Measurements from ENCODE around the gene PLEKHO2. TPM values are rescaled to one million over a fixed set of nuclear protein-coding genes. Genes with fewer than 3 reads are reported as not detected.

PLEKHO2 gene
- total and polyA plus RNA-seq, 2 of the 8 experiments (the other 6 are each of a cell fraction or from before 2014, with no cell fraction given) = 16.9 to 20.1 TPM

- Histone ChIP-seq H2BK20ac (ENCODE audit: low read length) (no peak overlapping the region), H2BK12ac (ENCODE audit: low read depth, low read length) (no peak overlapping the region), H3K18ac (ENCODE audit: extremely low read depth, low read length) (no peak overlapping the region), H3K14ac (ENCODE audit: insufficient read length) (no peak overlapping the region), H3K56ac (replicated peaks; ENCODE audit: insufficient read length, low read depth, low read length) (no peak overlapping the region), H4K8ac (ENCODE audit: extremely low read depth, insufficient read depth, low read length) (no peak overlapping the region), H3K4me3 (ENCODE audit: extremely low read depth in 1 of 4, insufficient read depth in 2 of 4, low read depth in 3 of 4, low read length in 4 of 4) (no peak overlapping the region), H3K23me2 (ENCODE audit: low read depth, low read length) (no peaks in the 10 kb centered on the region), H4K91ac (replicated peaks; ENCODE audit: insufficient read length, low read length) (no peak overlapping the region), H3K9ac (replicated peaks in 1 of 4; ENCODE audit: extremely low read depth in 1 of 4, low read depth in 3 of 4, low read length in 3 of 4) (no peak overlapping the region), H2AFZ (ENCODE audit: low read length) (no peak overlapping the region), H3K23ac (ENCODE audit: insufficient read length) (no peak overlapping the region), H3K9me3 (ENCODE audit: insufficient read depth in 2 of 2, low read depth in 1 of 2, low read length in 1 of 2) (no peaks in the 10 kb centered on the region), H2BK5ac (ENCODE audit: low read depth, low read length) (no peak overlapping the region), H3K79me1 (ENCODE audit: low read depth, low read length) (no peaks in the 10 kb centered on the region), H2BK120ac (replicated peaks; ENCODE audit: low read depth, low read length) (no peak overlapping the region), H3K79me2 (ENCODE audit: control insufficient read depth in 1 of 2, insufficient read depth in 2 of 2, low read length in 2 of 2) (no peaks in the 10 kb centered on the region), H4K5ac (ENCODE audit: insufficient read length, low read depth, low read length) (no peak overlapping the region), H3K4me1 (replicated peaks in 1 of 4; ENCODE audit: control insufficient read depth in 3 of 4, insufficient read depth in 4 of 4, low read length in 3 of 4) (peaks cover 0 to 4% (median 0%) of the 10 kb centered on the region in 4 experiments; a peak in 2 of 7 replicates), H3K4me2 (ENCODE audit: insufficient read depth in 1 of 2, low read depth in 2 of 2, low read length in 2 of 2) (no peak overlapping the region), H3K27ac (ENCODE audit: low read depth, low read length) (no peak overlapping the region), H3K4ac (replicated peaks; ENCODE audit: insufficient read length, low read depth, low read length) (no peak overlapping the region), H3K27me3 (replicated peaks in 1 of 4; ENCODE audit: control insufficient read depth in 3 of 4, extremely low read depth in 1 of 4, insufficient read depth in 3 of 4, low read length in 3 of 4) (no peaks in the 10 kb centered on the region), H3K36me3 (ENCODE audit: control insufficient read depth in 2 of 4, insufficient read depth in 4 of 4, low read length in 3 of 4) (no peaks in the 10 kb centered on the region), H2BK15ac (ENCODE audit: low read length) (no peak overlapping the region), H4K20me1 (replicated peaks in 1 of 2; ENCODE audit: control insufficient read depth in 1 of 2, insufficient read depth in 2 of 2, low read length in 2 of 2) (no peaks in the 10 kb centered on the region), H2AK5ac (ENCODE audit: low read depth, low read length) (no peak overlapping the region)
- POLR2A ChIA-PET (ENCODE audit: partially characterized antibody) = interaction anchor here (0.8 to 3.4 kb wide), 9 partner anchors 9 to 76 kb away, joined by 3 to 18 read pairs (median 5); no protein-coding TSS in a partner anchor
- FAIRE-seq (no peak), DNase-seq (ENCODE audit: low read depth in 1 of 2, low spot score in 2 of 2) (no peak)
- 80% methylated on average over 5 of the region's 5 CpGs; no CpG with 5 or more reads in 1 of the 2 experiments for WGBS, 2 experiments (ENCODE audit: extremely low coverage in 1 of 2, insufficient coverage in 1 of 2, insufficient read length in 1 of 2, insufficient replicate concordance in 2 of 2, low coverage in 1 of 2, low lambda C conversion rate in 2 of 2, missing lambda C conversion rate in 1 of 2)
- CTCF ChIA-PET (ENCODE audit: partially characterized antibody) = interaction anchor here (0.7 to 5.3 kb wide), 6 partner anchors 16 to 51 kb away, joined by 3 to 22 read pairs (median 4); no protein-coding TSS in a partner anchor
- TF ChIP-seq, protein P1, sequence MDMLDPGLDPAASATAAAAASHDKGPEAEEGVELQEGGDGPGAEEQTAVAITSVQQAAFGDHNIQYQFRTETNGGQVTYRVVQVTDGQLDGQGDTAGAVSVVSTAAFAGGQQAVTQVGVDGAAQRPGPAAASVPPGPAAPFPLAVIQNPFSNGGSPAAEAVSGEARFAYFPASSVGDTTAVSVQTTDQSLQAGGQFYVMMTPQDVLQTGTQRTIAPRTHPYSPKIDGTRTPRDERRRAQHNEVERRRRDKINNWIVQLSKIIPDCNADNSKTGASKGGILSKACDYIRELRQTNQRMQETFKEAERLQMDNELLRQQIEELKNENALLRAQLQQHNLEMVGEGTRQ (IDR thresholded peaks at IDR 0.05; ENCODE audit: low read length) = no peak
- TF ChIP-seq EGR1 (IDR thresholded peaks at IDR 0.05; ENCODE audit: borderline replicate concordance, low read depth, low read length) (no peak), YY1 (IDR thresholded peaks at IDR 0.05; ENCODE audit: low read depth, low read length) (no peak), TEAD4 (IDR thresholded peaks at IDR 0.05; ENCODE audit: low read depth, low read length) (no peak), KDM4A (IDR thresholded peaks at IDR 0.05; ENCODE audit: low read depth, low read length, severe bottlenecking) (no peak)
- TF ChIP-seq, protein P2, sequence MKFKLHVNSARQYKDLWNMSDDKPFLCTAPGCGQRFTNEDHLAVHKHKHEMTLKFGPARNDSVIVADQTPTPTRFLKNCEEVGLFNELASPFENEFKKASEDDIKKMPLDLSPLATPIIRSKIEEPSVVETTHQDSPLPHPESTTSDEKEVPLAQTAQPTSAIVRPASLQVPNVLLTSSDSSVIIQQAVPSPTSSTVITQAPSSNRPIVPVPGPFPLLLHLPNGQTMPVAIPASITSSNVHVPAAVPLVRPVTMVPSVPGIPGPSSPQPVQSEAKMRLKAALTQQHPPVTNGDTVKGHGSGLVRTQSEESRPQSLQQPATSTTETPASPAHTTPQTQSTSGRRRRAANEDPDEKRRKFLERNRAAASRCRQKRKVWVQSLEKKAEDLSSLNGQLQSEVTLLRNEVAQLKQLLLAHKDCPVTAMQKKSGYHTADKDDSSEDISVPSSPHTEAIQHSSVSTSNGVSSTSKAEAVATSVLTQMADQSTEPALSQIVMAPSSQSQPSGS (IDR thresholded peaks at IDR 0.05; ENCODE audit: low read length) = no peak
Measured at GRCh38 chr15:64883100-64883581, 41.4 kb downstream of the PLEKHO2 start.

Measured in H1 (cell line).